Measurements from ENCODE around the gene KRT77. TPM values are rescaled to one million over a fixed set of nuclear protein-coding genes. Genes with fewer than 3 reads are reported as not detected.
"Not testable (repeated sequence)": the region's sequence is repeated elsewhere in the genome, so short reads cannot be mapped to it uniquely, and the experiment has no call there.

Gene KRT77
- total and polyA plus RNA-seq, 2 donors (not counting 1 experiment from before 2014, with no cell fraction given): not detected

- Histone ChIP-seq H3K4me2 (ENCODE audit: extremely low read depth, insufficient read depth, low read length) (no peak overlapping the region), H2AFZ (ENCODE audit: low read length) (no peak overlapping the region), H3K4me1 (ENCODE audit: control insufficient read depth, extremely low read depth, insufficient read depth, low read length) (no peaks in the 10 kb centered on the region), H3K27me3 (ENCODE audit: control insufficient read depth, insufficient read depth, low read length) (peaks cover 2% of the 10 kb centered on the region), H3K9me3 (ENCODE audit: control insufficient read depth, insufficient read depth, low read depth, low read length) (no peaks in the 10 kb centered on the region), H3K9ac (ENCODE audit: insufficient read depth, low read length) (no peak overlapping the region), H3K36me3 (ENCODE audit: control insufficient read depth, insufficient read depth, low read length) (no peaks in the 10 kb centered on the region), H4K20me1 (ENCODE audit: control insufficient read depth, extremely low read depth, insufficient read depth, low read length) (no peaks in the 10 kb centered on the region), H3K27ac (ENCODE audit: insufficient read depth, low read length) (no peak overlapping the region), H3K4me3 (replicated peaks in 1 of 4; ENCODE audit: control extremely low read depth in 1 of 4, insufficient read depth in 1 of 4, low read depth in 3 of 4, low read length in 4 of 4) (no peak overlapping the region), H3K79me2 (ENCODE audit: control insufficient read depth, insufficient read depth, low read length) (no peaks in the 10 kb centered on the region)
- TF ChIP-seq CTCF (conservative IDR thresholded peaks at IDR 0.05 in 1 of 2, IDR thresholded peaks at IDR 0.05 in 1 of 2; ENCODE audit: low read depth in 1 of 2, low read length in 2 of 2) (no peak), EZH2 (IDR thresholded peaks at IDR 0.05; ENCODE audit: low read length, missing control alignments) (no peak)
- DNase-seq (ENCODE audit: low read depth in 2 of 2): no peak
Measured at GRCh38 chr12:52670961-52671360, 32.4 kb downstream of the KRT77 start.

- H3K36me3 ChIP-seq (ENCODE audit: control insufficient read depth, insufficient read depth, low read length): no peaks in the 10 kb centered on the region
Measured at GRCh38 chr12:52670506-52670905, 32.8 kb downstream of the KRT77 start.

GRCh38 chr12:52669941-52670340, 33.4 kb downstream of the KRT77 start:
- not testable (repeated sequence) for DNase-seq (ENCODE audit: low read depth in 2 of 2); H4K20me1 ChIP-seq (ENCODE audit: control insufficient read depth, extremely low read depth, insufficient read depth, low read length); H3K4me2 ChIP-seq (ENCODE audit: extremely low read depth, insufficient read depth, low read length); H3K4me3 ChIP-seq (replicated peaks in 1 of 4; ENCODE audit: control extremely low read depth in 1 of 4, insufficient read depth in 1 of 4, low read depth in 3 of 4, low read length in 4 of 4); H3K27me3 ChIP-seq (ENCODE audit: control insufficient read depth, insufficient read depth, low read length); H3K9me3 ChIP-seq (ENCODE audit: control insufficient read depth, insufficient read depth, low read depth, low read length); H3K36me3 ChIP-seq (ENCODE audit: control insufficient read depth, insufficient read depth, low read length); H3K79me2 ChIP-seq (ENCODE audit: control insufficient read depth, insufficient read depth, low read length); H3K9ac ChIP-seq (ENCODE audit: insufficient read depth, low read length); H3K4me1 ChIP-seq (ENCODE audit: control insufficient read depth, extremely low read depth, insufficient read depth, low read length); H2AFZ ChIP-seq (ENCODE audit: low read length); H3K27ac ChIP-seq (ENCODE audit: insufficient read depth, low read length)

More at GRCh38 chr12:52670506-52670905, 32.8 kb downstream of the KRT77 start:
- Histone ChIP-seq H3K9ac (ENCODE audit: insufficient read depth, low read length) (no peak overlapping the region), H4K20me1 (ENCODE audit: control insufficient read depth, extremely low read depth, insufficient read depth, low read length) (no peaks in the 10 kb centered on the region), H3K4me2 (ENCODE audit: extremely low read depth, insufficient read depth, low read length) (no peak overlapping the region), H3K9me3 (ENCODE audit: control insufficient read depth, insufficient read depth, low read depth, low read length) (no peaks in the 10 kb centered on the region), H3K27ac (ENCODE audit: insufficient read depth, low read length) (no peak overlapping the region), H3K79me2 (ENCODE audit: control insufficient read depth, insufficient read depth, low read length) (no peaks in the 10 kb centered on the region), H3K4me1 (ENCODE audit: control insufficient read depth, extremely low read depth, insufficient read depth, low read length) (no peaks in the 10 kb centered on the region), H3K4me3 (replicated peaks in 1 of 4; ENCODE audit: control extremely low read depth in 1 of 4, insufficient read depth in 1 of 4, low read depth in 3 of 4, low read length in 4 of 4) (no peak overlapping the region), H3K27me3 (ENCODE audit: control insufficient read depth, insufficient read depth, low read length) (peaks cover 2% of the 10 kb centered on the region), H2AFZ (ENCODE audit: low read length) (no peak overlapping the region)
- TF ChIP-seq EZH2 (IDR thresholded peaks at IDR 0.05; ENCODE audit: low read length, missing control alignments): no peak
- TF ChIP-seq CTCF (conservative IDR thresholded peaks at IDR 0.05 in 1 of 2, IDR thresholded peaks at IDR 0.05 in 1 of 2; ENCODE audit: low read depth in 1 of 2, low read length in 2 of 2): no peak
- no peak for DNase-seq (ENCODE audit: low read depth in 2 of 2)
